Pulmonary artery endothelial cell (primary cell): ENCODE results near the gene NPBWR2. TPM values are rescaled to one million over a fixed set of nuclear protein-coding genes. Genes with fewer than 3 reads are reported as not detected.
A peak's percentile ranks its signal among the peaks of the same experiment; 100 is the strongest.

Experiments used
- DNase-seq: peaks from one replicate; pipeline ENCODE4 v3.0.0-alpha.2; 2011; ENCODE audit warnings: low read depth, low spot score
- total RNA-seq: library from RNA; depleted of rRNA; stranded (reverse); fragments of >200 nt; gene quantifications from 2 replicates; pipeline ENCODE4 v1.2.3, GENCODE V29; 2014

The NPBWR2 gene
- total RNA-seq, 1 donor from 2014 or later = not detected

- DNase-seq = no peak
Observed at GRCh38 chr20:64074184-64074789, 33.1 kb downstream of the NPBWR2 start.

DNA sequence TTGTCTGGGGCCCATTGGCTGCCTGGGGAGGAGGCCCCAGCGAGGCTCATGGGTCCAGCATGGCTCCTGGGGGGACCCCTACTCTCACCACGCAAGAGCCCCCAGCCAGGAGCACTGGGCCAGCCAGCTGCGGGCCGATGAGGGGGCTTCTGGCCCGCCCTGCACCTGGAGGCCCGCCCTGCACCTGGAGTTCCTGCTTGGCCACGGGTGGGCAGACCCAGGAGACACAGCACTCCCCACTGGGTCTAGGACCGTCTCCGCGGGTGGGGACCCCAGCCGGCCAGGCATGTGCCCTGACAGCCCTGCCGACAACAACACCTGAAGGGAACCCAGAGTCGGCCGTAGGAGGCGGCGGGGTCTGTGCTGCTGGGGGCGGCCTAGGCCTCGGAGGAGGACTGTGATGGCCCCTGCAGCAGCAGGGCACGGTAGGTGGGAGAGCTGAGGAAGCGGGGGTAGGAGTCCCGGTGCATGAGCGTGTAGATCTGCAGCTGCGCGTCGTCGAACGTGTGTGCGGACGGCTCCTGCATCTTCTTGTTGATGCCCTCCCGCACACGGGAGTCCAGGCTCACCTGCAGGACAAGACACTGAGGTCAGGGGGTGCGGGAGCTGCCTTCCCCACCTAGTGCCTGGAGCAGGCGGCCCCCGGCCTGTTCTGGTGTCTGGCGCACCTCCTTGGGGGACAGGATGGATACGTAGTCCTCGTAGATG is 33.7 kb downstream of the NPBWR2 start:
- DNase-seq = no peak

- no peak for DNase-seq
Observed at GRCh38 chr20:64072498-64073063, 34.8 kb downstream of the NPBWR2 start.

- no peak for DNase-seq
Observed at GRCh38 chr20:64071341-64072332, 35.7 kb downstream of the NPBWR2 start.

DNA sequence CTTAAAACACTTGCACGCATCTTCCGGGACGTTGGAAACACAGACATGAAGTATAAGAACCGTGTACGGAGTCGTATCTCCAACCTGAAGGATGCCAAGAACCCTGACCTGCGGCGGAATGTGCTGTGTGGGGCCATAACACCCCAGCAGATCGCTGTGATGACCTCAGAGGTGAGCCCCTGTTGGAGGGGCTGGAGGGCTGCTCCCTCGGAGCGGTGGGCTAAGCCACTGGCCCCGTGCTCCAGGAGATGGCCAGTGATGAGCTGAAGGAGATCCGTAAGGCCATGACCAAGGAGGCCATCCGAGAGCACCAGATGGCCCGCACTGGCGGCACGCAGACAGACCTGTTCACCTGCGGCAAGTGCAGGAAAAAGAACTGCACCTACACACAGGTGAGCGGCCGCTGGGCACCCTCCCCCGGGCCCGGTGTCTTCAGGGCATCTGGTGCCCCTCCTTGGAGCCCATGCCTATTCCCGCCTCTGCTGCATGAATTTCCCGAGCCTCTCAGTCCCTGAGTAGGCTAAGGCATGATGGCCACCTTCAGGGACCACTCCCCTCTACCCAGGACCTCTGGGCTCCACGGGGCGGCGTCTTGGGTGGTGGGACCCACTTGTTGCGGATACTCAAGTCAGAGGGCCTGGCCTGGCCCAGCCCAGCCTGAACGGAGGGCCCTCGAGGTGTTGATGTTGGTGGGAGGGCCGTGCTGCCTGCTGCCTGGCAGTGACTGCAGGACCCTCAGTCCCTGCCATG is 36.9 kb downstream of the NPBWR2 start:
- DNase-seq = no peak

DNA sequence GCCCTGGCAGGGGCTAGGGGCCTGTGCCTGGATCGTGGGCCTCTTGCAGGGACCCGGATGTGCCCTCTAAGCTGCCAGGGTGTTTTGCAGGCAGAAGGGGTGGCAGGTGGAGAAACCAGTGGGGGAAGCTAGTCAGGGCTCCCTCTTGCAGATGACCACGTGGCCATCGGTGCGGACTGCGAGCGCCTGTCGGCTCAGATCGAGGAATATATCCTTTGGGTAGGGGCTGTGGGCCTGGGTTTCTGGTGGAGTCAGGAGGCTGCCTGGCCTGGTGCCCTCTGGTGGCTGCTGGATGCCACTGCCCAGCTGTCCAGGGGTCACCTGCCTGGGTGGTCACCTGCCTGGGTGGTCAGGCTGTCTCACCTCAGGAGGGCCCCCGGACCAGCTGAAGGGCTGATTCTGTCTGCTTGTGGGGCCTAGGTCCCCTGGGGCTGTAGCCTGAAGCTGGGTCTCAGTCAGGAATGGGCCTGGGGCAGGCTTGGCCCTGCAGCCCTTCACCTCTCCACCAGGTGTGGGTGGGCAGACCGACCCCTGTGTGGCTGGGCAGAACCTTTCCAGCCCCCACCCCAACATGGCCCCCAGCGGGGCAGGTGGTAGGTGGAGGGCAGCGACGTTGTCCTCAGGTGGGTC is 37.6 kb downstream of the NPBWR2 start:
- no peak for DNase-seq

DNA sequence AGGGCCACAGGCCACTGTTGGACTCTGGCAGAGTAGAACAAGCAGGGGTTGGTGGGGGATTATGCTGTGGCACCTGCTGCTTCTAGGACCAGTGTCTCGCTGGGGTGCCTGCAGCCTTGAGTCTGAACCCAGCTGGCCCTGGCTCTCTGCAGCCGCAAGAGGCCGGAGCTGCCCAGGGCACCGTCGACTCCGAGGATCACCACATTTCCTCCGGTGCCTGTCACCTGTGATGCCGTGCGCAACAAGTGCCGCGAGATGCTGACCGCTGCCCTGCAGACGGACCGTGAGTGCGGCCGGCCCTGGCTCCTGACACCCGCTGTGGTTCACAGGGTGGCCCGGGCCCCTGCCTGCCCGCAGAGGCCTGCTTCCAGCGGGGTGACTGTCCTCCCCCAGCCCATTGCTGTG is 38.2 kb downstream of the NPBWR2 start:
- DNase-seq = no peak

DNA sequence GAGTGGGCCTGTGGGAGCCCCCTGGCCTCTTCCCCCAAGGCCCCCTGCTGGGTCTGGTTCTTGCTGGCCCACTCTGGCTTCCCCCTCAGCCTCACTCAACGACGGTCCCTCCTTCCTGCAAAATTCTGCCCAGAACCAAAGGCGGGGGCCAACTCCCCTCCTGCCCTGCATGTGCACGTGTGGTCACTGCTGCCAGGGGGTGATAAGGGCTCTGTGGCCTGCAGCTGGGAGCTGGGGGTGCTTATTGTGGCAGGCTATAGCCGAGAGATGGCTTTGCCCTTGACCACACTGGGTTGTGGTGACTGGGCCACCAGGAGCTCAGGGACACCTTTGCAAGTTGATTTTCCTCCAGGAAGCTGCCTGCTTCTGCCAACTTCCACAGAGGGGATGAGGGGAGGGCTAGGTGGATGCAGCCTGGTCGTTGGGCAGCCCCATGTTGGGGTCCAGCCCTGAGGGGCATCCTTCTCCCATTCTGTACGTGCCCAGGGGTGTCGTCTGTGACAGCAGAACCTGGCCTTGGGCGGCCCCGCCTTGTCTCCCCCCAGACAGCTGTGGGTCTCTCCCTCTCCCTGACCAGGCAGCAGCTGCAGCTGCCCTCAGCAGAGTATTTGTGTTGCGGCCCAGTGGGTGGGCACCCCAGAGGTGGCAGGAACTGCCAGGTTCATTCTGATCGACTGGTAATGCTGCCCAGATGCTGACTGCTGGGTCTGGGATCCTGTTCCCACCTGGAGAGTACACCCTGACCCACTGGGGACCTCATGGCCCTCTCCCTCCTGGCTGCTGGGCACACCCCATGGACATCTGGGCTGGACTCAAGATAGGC is 38.8 kb downstream of the NPBWR2 start:
- no peak for DNase-seq

- no peak for DNase-seq
Observed at GRCh38 chr20:64067733-64068307, 39.5 kb downstream of the NPBWR2 start.

DNA sequence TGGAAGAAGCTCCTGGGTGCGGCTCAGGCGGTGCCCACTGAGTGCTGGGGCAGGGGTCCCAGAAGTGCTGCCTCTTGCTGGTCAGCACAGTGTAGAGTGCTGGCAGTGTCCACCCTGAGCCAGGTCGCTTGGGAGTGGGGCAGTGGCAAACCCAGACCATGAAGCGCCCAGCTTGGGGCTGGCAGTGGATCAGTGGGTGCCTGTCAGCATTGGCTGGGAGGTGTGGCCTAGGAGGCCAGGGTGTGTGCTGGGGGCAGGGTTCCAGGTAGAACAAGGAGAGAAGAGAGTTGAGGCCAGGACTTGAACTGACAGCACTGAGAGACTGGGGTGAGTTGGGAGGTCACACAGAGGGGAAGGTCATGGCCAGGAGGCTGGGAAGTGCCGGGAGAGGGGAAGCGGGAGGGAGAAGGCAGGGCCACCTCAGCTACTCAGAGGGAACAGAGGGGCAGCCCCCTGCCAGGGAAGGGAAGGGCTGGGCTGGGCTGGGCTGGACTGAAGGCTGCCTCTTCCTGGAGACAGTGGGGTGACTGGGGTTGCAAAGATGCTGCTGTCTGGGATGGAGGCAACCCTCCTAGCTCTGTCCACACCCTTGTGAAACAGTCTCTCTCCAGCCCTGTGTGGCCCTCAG is 40.2 kb downstream of the NPBWR2 start:
- no peak for DNase-seq

DNA sequence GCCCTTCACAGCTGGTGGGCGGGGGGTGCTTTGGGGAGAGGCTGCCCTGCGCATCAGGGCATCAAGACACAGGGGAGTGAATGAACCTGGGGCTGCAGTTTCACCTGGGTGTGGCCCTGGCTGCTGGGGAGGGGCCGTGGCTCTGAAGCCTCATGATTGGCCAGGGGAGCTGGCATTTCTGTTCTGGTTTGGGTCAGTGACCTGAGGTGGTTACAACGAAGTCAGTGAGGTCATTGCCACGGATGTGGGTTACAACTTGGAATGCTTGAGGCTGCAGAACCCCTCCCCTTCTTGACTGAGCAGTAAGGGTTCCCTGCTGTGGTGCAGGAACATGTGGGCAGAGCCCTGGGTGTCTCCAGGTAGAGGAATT is 41.4 kb downstream of the NPBWR2 start:
- no peak for DNase-seq

GRCh38 chr20:64065062-64065973 is 42.0 kb downstream of the NPBWR2 start:
- no peak for DNase-seq

DNA sequence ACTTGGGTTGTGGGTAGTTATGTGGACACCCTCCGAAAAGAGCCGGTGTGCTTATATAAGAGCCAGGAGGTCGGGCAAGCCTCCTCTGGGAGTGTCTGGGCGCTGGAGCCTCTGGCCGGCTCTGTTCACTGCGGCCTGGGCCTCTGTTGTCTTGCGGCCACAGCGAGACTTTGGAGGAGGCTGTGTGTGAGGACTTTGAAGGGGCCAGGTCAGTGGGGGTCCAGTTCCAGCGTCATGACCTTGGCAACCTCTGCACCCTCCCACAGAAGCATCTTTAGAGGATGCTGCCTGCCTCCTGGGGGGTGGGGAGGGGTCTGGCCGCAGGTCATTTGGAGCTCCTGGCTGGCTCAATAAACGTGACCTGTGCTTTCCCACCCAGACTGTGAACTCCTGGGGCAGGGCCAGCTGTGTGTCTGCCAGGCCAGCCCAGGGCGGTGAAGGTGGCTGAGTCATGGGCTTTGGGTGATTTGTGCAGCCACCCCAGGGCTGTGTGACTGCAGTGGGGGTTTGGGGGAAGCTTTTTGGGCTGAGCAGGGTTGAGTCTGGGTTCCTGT is 43.1 kb downstream of the NPBWR2 start:
- DNase-seq = no peak

GRCh38 chr20:64063389-64064144 is 43.8 kb downstream of the NPBWR2 start:
- no peak for DNase-seq

DNA sequence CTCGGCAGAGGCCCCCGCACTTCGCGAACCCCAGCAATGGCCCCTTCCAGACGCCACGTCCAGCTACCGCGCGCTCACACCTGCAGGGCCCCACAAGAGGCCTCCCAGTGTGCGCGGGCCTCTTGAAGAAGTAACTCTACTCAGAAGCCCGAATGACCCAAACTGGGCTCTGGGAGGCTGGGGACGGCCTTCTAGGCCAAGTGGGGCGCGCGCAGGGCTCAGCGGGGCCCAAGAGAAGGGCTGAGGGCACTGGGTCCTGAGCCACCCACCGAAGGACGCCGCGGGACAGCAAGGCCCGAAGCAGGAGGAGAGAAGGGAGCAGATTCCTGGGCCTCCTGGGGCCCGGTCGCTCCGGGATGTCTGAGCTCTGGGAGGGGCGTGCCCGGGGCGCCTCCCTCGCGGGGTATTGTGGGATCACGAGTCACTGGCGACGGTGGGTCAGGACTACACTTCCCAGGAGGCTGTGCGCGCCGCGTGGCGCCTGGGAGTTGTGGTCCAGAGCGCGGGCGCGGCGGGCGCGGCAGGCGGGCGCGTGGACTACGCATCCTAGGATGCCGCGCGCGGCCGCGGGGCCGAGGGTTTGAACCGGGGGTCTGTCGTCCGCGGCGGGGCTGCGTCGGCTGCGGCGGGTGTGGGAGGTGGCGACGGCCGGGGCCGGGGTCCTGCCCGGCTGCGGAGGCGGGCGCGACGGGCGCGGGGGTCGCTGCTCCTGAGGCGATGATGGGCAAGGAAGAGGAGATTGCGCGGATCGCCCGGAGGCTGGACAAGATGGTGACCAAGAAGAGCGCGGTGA is 44.6 kb downstream of the NPBWR2 start, which contains the start of gene TCEA2:
Gene TCEA2 (plus strand): TSS at position 603 of the 793 bp plus-strand sequence. CDS start 115 bp downstream, at position 718.
- peak; percentile 89 for DNase-seq

- DNase-seq = no peak
Observed at GRCh38 chr20:64062276-64062595, 45.1 kb downstream of the NPBWR2 start.
